HFF-Myc (cell line): ENCODE results near the gene CDH20.
"Not testable (repeated sequence)": the region's sequence is repeated elsewhere in the genome, so short reads cannot be mapped to it uniquely, and the experiment has no call there.

Experiments
- DNase-seq: peaks from one replicate; pipeline ENCODE4 v3.0.0-alpha.2; 2011; ENCODE audit warnings: low read depth; ENCODE audit errors: extremely low read depth
- H3K4me3 ChIP-seq: replicated peaks from 2 replicates; pipeline ENCODE4 v1.5.1; 2011; ENCODE audit warnings: low read depth, mild to moderate bottlenecking, control low read depth, low read length
- TF ChIP-seq, protein P1 (sequence below): IDR thresholded peaks from 2 replicates; pipeline ENCODE4 v1.5.1; 2012; ENCODE audit warnings: mild to moderate bottlenecking, low read depth, low read length, control low read depth; ENCODE audit errors: missing control alignments

Gene CDH20

GRCh38 chr18:61360404-61361383 lies 27.5 kb downstream of the CDH20 start:
- DNase-seq = no peak
- TF ChIP-seq, protein P1, sequence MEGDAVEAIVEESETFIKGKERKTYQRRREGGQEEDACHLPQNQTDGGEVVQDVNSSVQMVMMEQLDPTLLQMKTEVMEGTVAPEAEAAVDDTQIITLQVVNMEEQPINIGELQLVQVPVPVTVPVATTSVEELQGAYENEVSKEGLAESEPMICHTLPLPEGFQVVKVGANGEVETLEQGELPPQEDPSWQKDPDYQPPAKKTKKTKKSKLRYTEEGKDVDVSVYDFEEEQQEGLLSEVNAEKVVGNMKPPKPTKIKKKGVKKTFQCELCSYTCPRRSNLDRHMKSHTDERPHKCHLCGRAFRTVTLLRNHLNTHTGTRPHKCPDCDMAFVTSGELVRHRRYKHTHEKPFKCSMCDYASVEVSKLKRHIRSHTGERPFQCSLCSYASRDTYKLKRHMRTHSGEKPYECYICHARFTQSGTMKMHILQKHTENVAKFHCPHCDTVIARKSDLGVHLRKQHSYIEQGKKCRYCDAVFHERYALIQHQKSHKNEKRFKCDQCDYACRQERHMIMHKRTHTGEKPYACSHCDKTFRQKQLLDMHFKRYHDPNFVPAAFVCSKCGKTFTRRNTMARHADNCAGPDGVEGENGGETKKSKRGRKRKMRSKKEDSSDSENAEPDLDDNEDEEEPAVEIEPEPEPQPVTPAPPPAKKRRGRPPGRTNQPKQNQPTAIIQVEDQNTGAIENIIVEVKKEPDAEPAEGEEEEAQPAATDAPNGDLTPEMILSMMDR = no peak
- H3K4me3 ChIP-seq = no peak overlapping the region

DNA sequence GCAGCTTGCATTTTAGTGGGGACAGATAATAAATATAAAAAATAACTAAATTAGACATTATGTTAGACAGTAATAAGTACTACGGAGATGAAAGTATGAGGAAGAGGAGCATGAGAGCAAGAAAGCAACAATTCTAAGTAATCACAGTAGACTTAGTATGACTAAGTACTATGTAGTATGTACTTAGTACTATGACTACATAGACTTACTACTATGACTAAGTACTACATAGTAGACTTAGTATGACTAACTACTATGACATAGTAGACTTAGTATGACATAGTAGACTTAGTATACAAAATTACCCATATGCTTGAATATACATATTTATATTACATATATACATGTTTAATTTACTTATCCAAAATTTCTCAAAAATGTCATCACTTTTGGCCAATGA lies 29.3 kb downstream of the CDH20 start:
- TF ChIP-seq, protein P1 = no peak
- H3K4me3 ChIP-seq = no peak overlapping the region
- no peak for DNase-seq

DNA sequence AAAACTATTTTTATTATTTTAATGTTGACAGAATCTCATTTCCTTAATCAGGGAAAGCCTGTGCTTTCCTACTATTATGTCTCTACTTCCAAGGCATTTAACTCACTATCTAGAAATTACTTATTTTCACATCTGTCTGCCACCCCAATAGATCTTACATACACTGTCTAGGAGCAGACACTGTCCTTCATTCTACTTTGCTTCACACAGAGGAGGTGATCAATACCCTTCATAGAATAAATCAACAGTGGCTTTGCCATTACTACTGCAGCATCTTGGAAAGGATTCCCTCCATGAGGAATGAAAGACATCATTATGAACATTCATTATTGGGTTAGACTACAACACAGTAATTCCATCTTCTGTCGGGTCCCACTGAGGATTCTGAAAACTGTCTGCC lies 31.7 kb downstream of the CDH20 start:
- DNase-seq = no peak
- TF ChIP-seq, protein P1 = no peak
- no peak overlapping the region for H3K4me3 ChIP-seq

DNA sequence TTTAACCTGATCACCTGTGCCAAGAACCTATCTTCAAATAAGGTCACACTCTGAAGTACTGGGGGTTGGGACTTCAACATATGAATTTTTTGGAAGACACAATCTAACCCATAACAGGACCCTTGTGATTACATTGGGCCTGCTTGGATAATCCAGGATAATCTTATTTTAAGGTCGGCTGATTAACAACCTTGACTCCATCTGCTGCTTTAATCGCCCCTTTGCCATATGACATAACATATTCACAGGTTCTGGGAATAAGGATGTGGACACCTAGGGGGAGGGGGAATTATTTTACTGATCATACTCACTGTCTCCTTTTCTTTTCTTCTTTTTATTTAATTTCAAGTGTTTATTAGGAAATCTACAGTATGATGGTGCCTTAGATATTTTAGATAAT lies 34.8 kb downstream of the CDH20 start:
- no peak for DNase-seq
- no peak overlapping the region for H3K4me3 ChIP-seq
- TF ChIP-seq, protein P1 = no peak

DNA sequence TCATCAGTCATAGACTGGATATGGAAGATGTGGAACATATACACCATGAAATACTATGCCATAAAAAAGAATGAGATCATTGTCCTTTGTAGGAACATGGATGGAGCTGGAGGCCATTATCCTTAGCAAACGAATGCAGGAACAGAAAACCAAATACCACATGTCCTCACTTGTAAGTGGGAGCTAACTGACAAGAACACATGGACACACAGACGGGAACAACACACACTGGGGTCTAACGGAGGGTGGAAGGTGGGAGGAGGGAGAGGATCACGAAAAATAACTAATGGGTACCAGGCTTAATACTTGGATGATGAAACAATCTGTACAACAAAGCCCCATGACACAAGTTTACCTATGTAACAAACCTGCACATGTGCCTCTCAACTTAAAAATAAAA lies 36.4 kb downstream of the CDH20 start:
- not testable (repeated sequence) for DNase-seq, H3K4me3 ChIP-seq

- DNase-seq = no peak
These were observed 37.9 kb downstream of the CDH20 start for GRCh38 chr18:61371111-61371510.

DNA sequence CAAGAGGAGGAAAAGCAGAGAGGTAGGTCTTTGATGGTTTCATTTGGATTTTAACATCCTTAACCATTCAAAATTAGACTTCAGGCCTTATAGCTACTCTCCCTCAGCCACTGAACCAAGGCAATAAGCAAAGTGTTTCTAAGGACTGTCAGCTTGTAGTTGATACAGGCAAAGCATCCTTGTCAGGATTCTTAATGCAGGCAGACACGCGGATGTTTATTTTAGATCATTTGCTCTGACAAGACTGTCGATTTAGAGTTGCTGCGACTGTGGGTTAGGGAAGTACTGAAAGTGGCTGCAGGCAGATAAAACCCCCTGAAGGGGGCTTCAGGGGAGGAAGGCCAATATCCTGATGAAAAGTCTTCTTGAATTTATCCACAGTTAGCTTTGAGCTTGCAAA lies 46.6 kb downstream of the CDH20 start:
- DNase-seq = no peak
- H3K4me3 ChIP-seq = no peak overlapping the region
- TF ChIP-seq, protein P1 = no peak

More at GRCh38 chr18:61371111-61371510, 37.9 kb downstream of the CDH20 start:
- no peak overlapping the region for H3K4me3 ChIP-seq
- TF ChIP-seq, protein P1 = no peak
